Embryonic facial prominence (tissue), 1 donor: ENCODE results near the gene P3H1.
"Not testable (repeated sequence)": the region's sequence is repeated elsewhere in the genome, so short reads cannot be mapped to it uniquely, and the experiment has no call there.

Experiments
- DNase-seq: peaks from one replicate; pipeline ENCODE4 v3.0.0-alpha.2; 2016; ENCODE audit errors: extremely low spot score

P3H1 gene

DNA sequence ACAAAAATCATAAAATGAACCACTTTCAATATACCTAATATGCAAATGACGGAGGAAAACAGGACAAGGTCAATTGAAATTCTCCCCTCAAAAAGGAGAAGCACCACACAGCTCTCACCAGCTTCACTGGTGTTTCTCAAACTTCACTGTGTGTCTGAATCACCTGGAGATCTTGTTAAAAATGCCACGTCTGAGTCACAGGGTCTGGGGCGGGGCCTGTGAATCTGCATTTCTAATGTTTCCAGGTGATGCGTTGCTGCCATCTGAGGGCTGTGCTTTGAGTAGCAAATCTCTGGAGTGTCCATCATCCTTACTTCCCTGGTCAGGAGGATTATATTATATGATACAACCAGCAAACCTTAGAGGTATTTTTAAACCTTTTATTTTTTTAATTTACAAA is 35.8 kb downstream of the P3H1 start:
- DNase-seq: no peak

DNA sequence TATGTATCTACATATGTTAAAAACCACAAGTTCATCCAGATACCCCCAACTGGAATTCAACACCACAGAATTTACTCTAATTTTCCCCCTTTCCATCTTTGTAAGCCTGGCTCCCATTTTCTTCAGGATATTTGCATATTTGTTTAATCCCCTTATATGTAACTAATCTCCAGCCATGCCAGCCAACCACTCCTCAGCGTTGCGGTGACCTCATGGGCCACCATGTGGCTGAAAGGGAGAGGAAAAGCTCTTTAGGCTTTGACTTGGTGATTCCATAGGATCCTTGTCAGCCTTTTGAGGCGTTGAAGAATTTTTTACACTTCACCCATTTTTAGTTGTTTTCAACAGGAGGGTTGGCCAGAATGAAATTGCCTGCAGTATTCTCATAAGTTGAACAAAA is 36.8 kb downstream of the P3H1 start:
- no peak for DNase-seq

DNA sequence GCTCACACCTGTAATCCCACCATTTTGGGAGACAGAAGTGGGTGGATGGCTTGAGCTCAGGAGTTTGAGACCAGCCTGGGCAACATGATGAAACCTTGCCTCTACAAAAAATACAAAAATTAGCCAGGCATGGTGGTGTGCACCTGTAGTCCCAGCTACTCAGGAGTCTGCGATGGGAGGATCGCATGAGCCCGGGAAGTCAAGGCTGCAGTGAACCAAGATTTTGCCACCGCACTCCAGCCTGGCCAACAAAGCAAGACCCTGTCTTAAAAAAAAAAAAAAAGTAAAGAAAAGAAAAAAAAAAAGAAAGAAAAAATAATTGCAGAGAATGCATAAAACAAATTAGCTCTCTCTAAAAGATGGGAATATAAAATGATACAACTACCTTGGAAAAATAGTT is 41.0 kb downstream of the P3H1 start:
- DNase-seq: not testable (repeated sequence)

DNA sequence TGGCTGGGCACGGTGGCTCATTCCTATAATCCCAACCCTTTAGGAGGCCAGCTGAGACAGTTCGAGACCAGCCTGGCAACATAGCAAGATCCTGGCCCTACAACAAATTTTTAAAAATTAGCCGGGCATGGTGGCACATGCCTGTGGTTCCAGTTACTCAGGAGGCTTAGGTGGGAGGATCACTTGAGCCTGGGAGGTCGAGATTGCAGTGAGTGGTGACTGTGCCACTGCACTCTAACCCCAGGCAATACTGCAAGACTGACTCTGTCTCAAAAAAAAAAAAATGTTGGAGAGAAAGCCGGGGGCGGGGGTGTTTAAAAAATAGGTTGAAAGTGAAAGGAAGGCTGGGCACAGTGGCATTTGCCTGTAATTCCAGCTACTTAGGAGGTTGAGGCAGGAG is 43.3 kb downstream of the P3H1 start:
- no peak for DNase-seq

DNA sequence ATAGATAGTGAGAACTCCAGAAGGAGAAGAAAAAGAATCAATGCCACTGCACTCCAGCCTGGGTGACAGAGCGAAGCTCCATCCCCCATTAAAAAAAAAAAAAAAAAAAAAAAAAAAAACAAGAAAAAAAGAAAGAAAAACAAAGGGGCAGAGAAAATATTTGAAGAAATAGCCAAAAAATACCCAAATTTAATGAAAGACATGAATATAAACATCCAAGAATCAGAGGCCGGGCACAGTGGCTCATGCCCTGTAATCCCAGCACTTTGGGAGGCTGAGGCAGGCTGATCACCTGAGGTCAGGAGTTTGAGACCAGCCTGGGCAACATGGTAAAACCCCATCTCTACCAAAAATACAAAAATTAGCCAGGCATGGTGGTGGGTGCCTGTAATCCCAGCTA is 44.4 kb downstream of the P3H1 start:
- not testable (repeated sequence) for DNase-seq

DNA sequence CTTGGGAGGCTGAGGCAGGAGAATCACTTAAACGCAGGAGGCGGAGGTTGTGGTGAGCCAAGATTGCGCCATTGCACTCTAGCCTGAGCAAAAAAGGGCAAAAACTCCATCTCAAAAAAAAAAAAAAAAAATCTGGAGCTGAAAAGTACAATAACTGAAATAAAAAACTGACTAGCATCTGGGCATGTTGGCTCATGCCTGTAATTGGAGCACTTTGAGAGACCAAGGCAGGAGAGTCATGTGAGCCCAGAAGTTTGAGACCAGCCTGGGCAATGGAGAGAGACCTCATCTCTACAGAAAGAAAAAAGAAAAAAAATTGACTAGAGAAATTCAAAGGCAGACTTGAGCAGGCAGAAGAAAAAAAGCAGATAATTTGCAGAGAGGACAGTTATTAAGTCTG is 44.9 kb downstream of the P3H1 start:
- DNase-seq: no peak

DNA sequence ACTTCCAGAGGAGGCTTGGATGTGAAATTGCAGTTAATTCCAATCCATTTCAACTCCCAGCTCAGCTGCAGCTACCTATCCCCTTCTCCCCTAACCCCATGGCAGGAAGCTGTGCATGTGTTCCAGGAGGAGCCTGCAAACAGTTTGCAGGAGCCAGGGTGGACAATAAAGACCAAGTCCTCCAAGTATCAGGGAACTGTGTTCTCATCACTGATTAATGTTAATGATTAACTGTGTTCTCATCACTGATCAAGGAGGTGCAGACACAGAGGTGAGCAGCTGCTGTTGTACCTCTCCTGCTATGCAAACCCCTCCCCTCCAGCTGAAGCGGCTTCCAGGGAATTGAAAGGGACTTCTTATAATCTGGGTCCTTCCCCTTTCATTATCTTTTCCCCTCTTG is 46.0 kb downstream of the P3H1 start:
- no peak for DNase-seq

DNA sequence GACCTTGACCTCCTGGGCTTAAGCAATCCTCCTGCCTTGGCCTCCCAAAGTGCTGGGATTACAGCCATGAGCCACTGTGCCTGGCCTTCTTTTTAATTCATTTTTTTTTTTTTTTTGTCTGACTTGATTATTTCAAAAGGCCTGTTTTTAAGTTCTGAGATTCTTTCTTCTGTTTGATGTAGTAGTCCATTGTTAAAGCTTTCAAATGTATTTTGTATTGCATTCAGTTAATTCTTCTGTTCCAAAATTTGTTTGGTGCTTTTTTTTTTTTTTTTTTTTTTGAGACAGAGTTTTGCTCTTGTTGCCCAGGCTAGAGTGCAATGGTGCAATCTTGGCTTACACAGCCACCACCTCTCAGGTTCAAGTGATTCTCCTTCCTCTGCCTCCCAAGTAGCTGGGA is 52.4 kb downstream of the P3H1 start:
- DNase-seq: not testable (repeated sequence)

DNA sequence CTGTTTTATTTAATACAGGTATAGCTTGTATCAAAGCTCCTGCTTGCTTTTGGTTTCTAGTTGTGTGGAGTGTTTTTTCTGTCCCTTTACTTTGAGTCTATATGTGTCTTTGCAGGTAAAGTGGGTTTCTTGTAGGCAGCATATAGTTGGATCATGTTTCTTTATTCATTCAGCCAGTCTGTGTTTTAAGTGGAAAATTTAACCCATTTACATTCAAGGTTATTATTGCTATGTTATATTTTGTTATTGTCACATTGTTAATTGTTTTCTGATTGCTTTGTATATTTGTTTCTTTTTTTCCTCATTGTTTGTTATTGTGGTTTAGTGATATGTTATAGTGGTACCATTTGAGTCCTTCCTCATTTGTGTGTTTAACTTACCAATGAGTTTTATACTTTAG is 53.5 kb downstream of the P3H1 start:
- DNase-seq: no peak

DNA sequence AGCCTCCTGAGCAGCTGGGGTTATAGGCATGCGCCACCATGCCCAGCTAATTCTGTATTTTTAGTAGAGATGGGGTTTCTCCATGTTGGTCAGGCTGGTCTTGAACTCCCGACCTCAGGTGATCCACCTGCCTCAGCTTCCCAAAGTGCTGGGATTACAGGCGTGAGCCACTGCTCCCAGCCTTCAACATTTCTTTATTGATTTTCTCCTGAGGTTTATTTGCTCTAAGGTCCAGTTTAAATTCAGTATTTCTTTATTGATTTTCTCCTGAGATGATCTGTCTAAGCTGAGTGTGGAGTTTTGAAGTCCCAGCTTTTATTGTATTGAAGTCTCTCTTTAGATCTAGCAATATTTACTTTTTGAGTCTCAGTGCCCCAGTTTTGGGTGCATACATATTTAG is 54.0 kb downstream of the P3H1 start:
- not testable (repeated sequence) for DNase-seq

DNA sequence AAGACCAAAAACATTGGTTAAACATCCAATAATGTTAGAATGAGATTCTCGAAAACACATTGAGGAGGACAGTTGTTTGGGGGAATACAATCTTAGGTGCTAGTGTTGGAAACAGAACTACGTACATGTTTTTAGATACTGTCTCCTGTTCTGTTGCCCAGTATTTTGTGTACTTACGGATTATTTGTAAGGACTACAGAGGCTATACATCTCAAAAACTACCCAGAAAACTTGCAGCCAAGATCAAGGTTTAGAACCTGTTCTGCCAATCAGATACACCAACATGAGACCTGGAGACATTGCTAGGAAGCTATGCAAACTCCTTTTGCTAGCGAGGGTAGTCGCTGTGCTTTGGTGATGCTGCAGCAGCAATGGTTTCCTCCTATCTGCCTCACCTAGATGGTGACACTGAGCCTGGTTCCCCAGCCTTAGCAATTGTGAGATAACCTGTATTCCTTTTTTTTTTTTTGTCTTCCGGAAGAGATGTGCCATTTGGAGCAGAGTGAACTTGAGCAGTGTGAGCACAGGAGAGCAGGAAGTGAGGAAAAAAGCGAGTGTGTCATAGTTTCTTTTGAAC is 62.9 kb downstream of the P3H1 start:
- DNase-seq: no peak

DNA sequence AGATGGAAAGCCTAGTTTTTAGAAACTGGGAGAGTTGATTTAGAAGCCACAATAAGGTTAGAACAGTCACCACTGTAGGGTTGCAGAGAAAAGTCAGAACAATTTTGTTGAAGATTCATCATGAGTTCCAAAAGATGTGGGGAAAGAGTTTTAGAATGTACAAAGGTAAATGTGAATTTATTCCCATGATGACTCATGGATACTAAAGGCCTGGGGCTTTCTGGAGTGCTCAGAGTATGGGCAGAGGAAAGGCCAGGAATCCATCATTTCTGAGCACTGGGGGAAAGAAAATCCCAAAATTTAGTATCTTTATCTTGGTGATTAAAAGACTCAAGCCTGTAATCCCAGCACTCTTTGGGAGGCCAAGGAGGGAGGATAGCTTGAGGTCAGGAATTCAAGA is 66.8 kb downstream of the P3H1 start:
- no peak for DNase-seq

DNA sequence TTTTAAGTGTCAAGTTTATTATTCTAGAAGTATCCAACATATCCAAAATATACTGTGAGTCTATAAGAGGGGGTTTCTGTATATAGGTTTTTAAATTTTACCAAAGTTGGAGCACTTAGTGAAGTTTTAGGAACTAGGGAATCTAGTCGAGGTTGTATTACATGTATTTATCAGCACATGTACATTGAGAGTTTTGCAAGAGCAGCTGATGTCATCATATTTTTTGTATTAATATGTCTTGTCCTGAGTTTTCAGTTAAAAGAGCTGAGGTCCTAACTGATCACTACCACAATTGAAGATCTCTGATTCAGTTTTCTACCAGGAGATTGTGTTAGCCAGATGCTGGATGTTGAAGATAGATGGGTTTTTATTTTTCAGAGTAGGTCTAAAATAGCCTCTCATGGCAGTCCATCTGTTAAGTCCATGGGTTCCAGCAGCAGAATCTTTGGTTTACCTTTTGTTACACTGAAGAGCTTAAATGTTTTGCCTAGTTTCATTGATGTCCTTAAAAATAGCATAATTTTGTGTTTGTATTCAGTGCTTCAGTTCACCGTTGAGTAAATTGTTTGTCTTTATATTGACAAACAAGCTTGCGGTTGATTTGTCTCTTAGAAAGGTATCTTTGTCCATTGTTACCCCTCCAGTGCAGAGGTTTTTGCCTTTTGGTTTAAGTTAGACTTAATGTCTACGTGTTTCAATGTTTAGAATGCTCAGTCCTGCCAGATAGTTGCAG is 68.6 kb downstream of the P3H1 start:
- DNase-seq: no peak
